ENCODE measurements around the gene SERTAD4. TPM values are rescaled to one million over a fixed set of nuclear protein-coding genes. Genes with fewer than 3 reads are reported as not detected.

SERTAD4 gene
- total and polyA plus RNA-seq, 12 donors = 0.04 to 1.7 (median 0.57) TPM; not detected in 1

GRCh38 chr1:210293171-210293607, 60.6 kb downstream of the SERTAD4 start:
- H3K36me3 ChIP-seq (replicated peaks in 1 of 2) = no peaks in the 10 kb centered on the region
- intact Hi-C loops (cut with DNase I) = no loop called here
- WGBS, 4 donors = 69 to 76% (median 73%) methylated on average over 7 of the region's 7 CpGs
- H3K27ac ChIP-seq = peak overlapping the region in 2 of 5 donors; percentile 39 to 52
- peak in 5 of 7 donors; percentile 14 to 52 (median 30) for DNase-seq
- no peak for TF ChIP-seq CTCF (IDR thresholded peaks at IDR 0.05)
- TF ChIP-seq POLR2A (IDR thresholded peaks at IDR 0.05) = no peak
- no peaks in the 10 kb centered on the region for H3K27me3 ChIP-seq
- no peaks in the 10 kb centered on the region for H3K9me3 ChIP-seq (replicated peaks in 1 of 3)
- H3K4me1 ChIP-seq (replicated peaks in 1 of 2) = peaks cover 11 to 17% of the 10 kb centered on the region in 2 donors
- H3K4me3 ChIP-seq = peak overlapping the region in 1 of 4 donors; percentile 49

- no peaks in the 10 kb centered on the region for H3K9me3 ChIP-seq (replicated peaks in 1 of 3)
- peak in 4 of 7 donors; percentile 18 to 80 (median 30) for DNase-seq
- 48 to 57% (median 52%) methylated on average over 9 to 10 of the region's 10 CpGs for WGBS, 4 donors
- H3K27me3 ChIP-seq = no peaks in the 10 kb centered on the region
- H3K36me3 ChIP-seq (replicated peaks in 1 of 2) = no peaks in the 10 kb centered on the region
- intact Hi-C loops (cut with DNase I) = no loop called here
- TF ChIP-seq CTCF (IDR thresholded peaks at IDR 0.05) (no peak), POLR2A (IDR thresholded peaks at IDR 0.05) (no peak)
- no peak overlapping the region for H3K4me3 ChIP-seq
- H3K27ac ChIP-seq = peak overlapping the region in 2 of 5 donors; percentile 44 to 56
- H3K4me1 ChIP-seq (replicated peaks in 1 of 2) = peaks cover 11 to 17% of the 10 kb centered on the region in 2 donors
These were observed 62.6 kb downstream of the SERTAD4 start for GRCh38 chr1:210294999-210295745.

Other genes starting within 250 kb of the SERTAD4 start
- 10 to 100 TPM in 6 of 9 donors, 1 to 10 TPM in 3; 3.1 to 26.7 (median 16.9) TPM for gene HHAT, start 96.1 kb downstream of the SERTAD4 start, total RNA-seq
- gene HHAT, start 96.1 kb downstream of the SERTAD4 start, polyA plus RNA-seq = 1 to 10 TPM; 3.5 to 4.7 (median 3.7) TPM

Measured in adrenal gland (tissue), 12 donors.